Measurements from ENCODE around the gene SPINT2.

- TF ChIP-seq EZH2 (IDR thresholded peaks at IDR 0.05): no peak
- TF ChIP-seq, protein P1, sequence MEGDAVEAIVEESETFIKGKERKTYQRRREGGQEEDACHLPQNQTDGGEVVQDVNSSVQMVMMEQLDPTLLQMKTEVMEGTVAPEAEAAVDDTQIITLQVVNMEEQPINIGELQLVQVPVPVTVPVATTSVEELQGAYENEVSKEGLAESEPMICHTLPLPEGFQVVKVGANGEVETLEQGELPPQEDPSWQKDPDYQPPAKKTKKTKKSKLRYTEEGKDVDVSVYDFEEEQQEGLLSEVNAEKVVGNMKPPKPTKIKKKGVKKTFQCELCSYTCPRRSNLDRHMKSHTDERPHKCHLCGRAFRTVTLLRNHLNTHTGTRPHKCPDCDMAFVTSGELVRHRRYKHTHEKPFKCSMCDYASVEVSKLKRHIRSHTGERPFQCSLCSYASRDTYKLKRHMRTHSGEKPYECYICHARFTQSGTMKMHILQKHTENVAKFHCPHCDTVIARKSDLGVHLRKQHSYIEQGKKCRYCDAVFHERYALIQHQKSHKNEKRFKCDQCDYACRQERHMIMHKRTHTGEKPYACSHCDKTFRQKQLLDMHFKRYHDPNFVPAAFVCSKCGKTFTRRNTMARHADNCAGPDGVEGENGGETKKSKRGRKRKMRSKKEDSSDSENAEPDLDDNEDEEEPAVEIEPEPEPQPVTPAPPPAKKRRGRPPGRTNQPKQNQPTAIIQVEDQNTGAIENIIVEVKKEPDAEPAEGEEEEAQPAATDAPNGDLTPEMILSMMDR (IDR thresholded peaks at IDR 0.05): no peak
Observed at GRCh38 chr19:38218204-38218603, 46.2 kb upstream of the SPINT2 start.
